Suprapubic skin (tissue), 4 donors: ENCODE data around the gene MED4. TPM values are rescaled to one million over a fixed set of nuclear protein-coding genes. Genes with fewer than 3 reads are reported as not detected.
A peak's percentile ranks its signal among the peaks of the same experiment; 100 is the strongest.

ENCODE experiments used
- DNase-seq, 2 donors: peaks; one replicate each; pipeline ENCODE4 v3.0.0-alpha.2; 2019; ENCODE audit warnings: low spot score in 2 of 2
- H3K27ac ChIP-seq: fragments of 200-600 bp; sonication (generic); one replicate; pipeline ENCODE4 v1.5.1; 2019
- H3K27me3 ChIP-seq: fragments of 200-600 bp; sonication (generic); one replicate; pipeline ENCODE4 v1.5.1; 2019
- H3K36me3 ChIP-seq: fragments of 200-600 bp; sonication (generic); one replicate; pipeline ENCODE4 v1.5.1; 2019
- H3K4me1 ChIP-seq: fragments of 200-600 bp; sonication (generic); one replicate; pipeline ENCODE4 v1.5.1; 2019
- H3K4me3 ChIP-seq: fragments of 200-600 bp; sonication (generic); one replicate; pipeline ENCODE4 v1.5.1; 2019; ENCODE audit warnings: mild to moderate bottlenecking
- H3K9me3 ChIP-seq: fragments of 200-600 bp; sonication (generic); one replicate; pipeline ENCODE4 v1.5.1; 2019
- CTCF ChIP-seq, 2 donors: fragments of 200-600 bp in 1 of 2; fragments of 450-650 bp in 1 of 2; sonication (generic) in 1 of 2; IDR thresholded peaks; one replicate each; pipeline ENCODE4 v1.5.1; 2016 to 2019; ENCODE audit warnings: antibody characterized with exemption in 2 of 2, mild to moderate bottlenecking in 1 of 2, moderate library complexity in 1 of 2
- EP300 ChIP-seq: sonication (generic); formaldehyde crosslinking; IDR thresholded peaks from one replicate; pipeline ENCODE4 v1.6.1; 2017; ENCODE audit warnings: antibody characterized with exemption
- POLR2A ChIP-seq, 2 donors: fragments of 450-650 bp; IDR thresholded peaks; one replicate each; pipeline ENCODE4 v1.6.1; 2017; ENCODE audit warnings: antibody characterized with exemption in 2 of 2, mild to moderate bottlenecking in 2 of 2, moderate library complexity in 2 of 2
- POLR2AphosphoS5 ChIP-seq, 3 donors: sonication (generic); formaldehyde crosslinking; IDR thresholded peaks; one replicate each; pipeline ENCODE4 v1.6.1; 2017; ENCODE audit warnings: antibody characterized with exemption in 3 of 3
- WGBS: methylation state at CpG from one replicate; pipeline ENCODE4 v1.1.5; 2018; 5-methylcytosine and 5-hydroxymethylcytosine counted together
- total RNA-seq, 4 donors: library from RNA; depleted of rRNA; stranded (reverse); fragments of >200 nt; gene quantifications; one replicate each; pipeline ENCODE4 v1.1.0, GENCODE V29; 2016

MED4 gene
- total RNA-seq, 4 donors from 2014 or later = 34.7 to 46.3 (median 40.6) TPM

GRCh38 chr13:48094404-48094780 is 512 bp downstream of the MED4 start:
- under 1% methylated on average over 13 of the region's 14 CpGs for WGBS
- Histone ChIP-seq H3K4me1 (peaks cover 33% of the 10 kb centered on the region), H3K9me3 (no peaks in the 10 kb centered on the region), H3K27ac (peak overlapping the region; percentile 75), H3K4me3 (peak overlapping the region; percentile 82), H3K36me3 (no peaks in the 10 kb centered on the region), H3K27me3 (no peaks in the 10 kb centered on the region)
- no peak for TF ChIP-seq POLR2A (IDR thresholded peaks at IDR 0.05)
- no peak for TF ChIP-seq EP300
- TF ChIP-seq CTCF (IDR thresholded peaks at IDR 0.05) = no peak
- TF ChIP-seq POLR2AphosphoS5 (IDR thresholded peaks at IDR 0.05) = no peak
- no peak for DNase-seq

- Histone ChIP-seq H3K36me3 (peaks cover 4% of the 10 kb centered on the region), H3K27ac (no peak overlapping the region), H3K4me3 (peak overlapping the region; percentile 82), H3K4me1 (peaks cover 33% of the 10 kb centered on the region), H3K27me3 (no peaks in the 10 kb centered on the region), H3K9me3 (no peaks in the 10 kb centered on the region)
- WGBS = 80% methylated on average over 9 of the region's 9 CpGs
- DNase-seq = no peak
- TF ChIP-seq EP300 = no peak
- no peak for TF ChIP-seq POLR2AphosphoS5 (IDR thresholded peaks at IDR 0.05)
- TF ChIP-seq POLR2A (IDR thresholded peaks at IDR 0.05) = no peak
- no peak for TF ChIP-seq CTCF (IDR thresholded peaks at IDR 0.05)
Observed at GRCh38 chr13:48093588-48093987, 1.3 kb downstream of the MED4 start.

- H3K36me3 ChIP-seq = peaks cover 46% of the 10 kb centered on the region
- H3K4me1 ChIP-seq = peaks cover 2% of the 10 kb centered on the region
- no peaks in the 10 kb centered on the region for H3K27me3 ChIP-seq
- H3K4me3 ChIP-seq = no peak overlapping the region
- DNase-seq = no peak
- TF ChIP-seq CTCF (IDR thresholded peaks at IDR 0.05) (no peak), EP300 (no peak), POLR2AphosphoS5 (IDR thresholded peaks at IDR 0.05) (no peak), POLR2A (IDR thresholded peaks at IDR 0.05) (no peak)
- WGBS = 73% methylated on average over 2 of the region's 2 CpGs
- H3K27ac ChIP-seq = no peak overlapping the region
- H3K9me3 ChIP-seq = no peaks in the 10 kb centered on the region
Observed at GRCh38 chr13:48086272-48086671, 8.6 kb downstream of the MED4 start.

- 94% methylated on average over 4 of the region's 4 CpGs for WGBS
- DNase-seq = no peak
- H3K36me3 ChIP-seq = peaks cover 80% of the 10 kb centered on the region
- no peak for TF ChIP-seq POLR2A (IDR thresholded peaks at IDR 0.05)
- H3K9me3 ChIP-seq = no peaks in the 10 kb centered on the region
- H3K27ac ChIP-seq = no peak overlapping the region
- H3K4me1 ChIP-seq = no peaks in the 10 kb centered on the region
- no peak overlapping the region for H3K4me3 ChIP-seq
- H3K27me3 ChIP-seq = no peaks in the 10 kb centered on the region
Observed at GRCh38 chr13:48081739-48082138, 13.2 kb downstream of the MED4 start.

GRCh38 chr13:48078251-48078656 is 16.6 kb downstream of the MED4 start:
- Histone ChIP-seq H3K4me1 (no peaks in the 10 kb centered on the region), H3K9me3 (no peaks in the 10 kb centered on the region), H3K36me3 (peaks cover 89% of the 10 kb centered on the region), H3K4me3 (no peak overlapping the region), H3K27ac (no peak overlapping the region), H3K27me3 (no peaks in the 10 kb centered on the region)
- TF ChIP-seq EP300 = no peak
- TF ChIP-seq POLR2AphosphoS5 (IDR thresholded peaks at IDR 0.05) = no peak
- no peak for TF ChIP-seq CTCF (IDR thresholded peaks at IDR 0.05)
- TF ChIP-seq POLR2A (IDR thresholded peaks at IDR 0.05) = no peak
- 42% methylated on average over 2 of the region's 2 CpGs for WGBS
- DNase-seq = no peak

GRCh38 chr13:48074006-48074405 is 20.9 kb downstream of the MED4 start:
- no peak overlapping the region for H3K4me3 ChIP-seq
- peaks cover 12% of the 10 kb centered on the region for H3K9me3 ChIP-seq
- no peaks in the 10 kb centered on the region for H3K27me3 ChIP-seq
- TF ChIP-seq POLR2A (IDR thresholded peaks at IDR 0.05) (no peak), EP300 (no peak), POLR2AphosphoS5 (IDR thresholded peaks at IDR 0.05) (no peak), CTCF (IDR thresholded peaks at IDR 0.05) (no peak)
- no peaks in the 10 kb centered on the region for H3K4me1 ChIP-seq
- H3K36me3 ChIP-seq = peaks cover 92% of the 10 kb centered on the region
- DNase-seq = no peak
- no peak overlapping the region for H3K27ac ChIP-seq
- WGBS = 98% methylated on average over 2 of the region's 2 CpGs
